ENCODE results near the gene TMOD2.

TMOD2 gene

DNA sequence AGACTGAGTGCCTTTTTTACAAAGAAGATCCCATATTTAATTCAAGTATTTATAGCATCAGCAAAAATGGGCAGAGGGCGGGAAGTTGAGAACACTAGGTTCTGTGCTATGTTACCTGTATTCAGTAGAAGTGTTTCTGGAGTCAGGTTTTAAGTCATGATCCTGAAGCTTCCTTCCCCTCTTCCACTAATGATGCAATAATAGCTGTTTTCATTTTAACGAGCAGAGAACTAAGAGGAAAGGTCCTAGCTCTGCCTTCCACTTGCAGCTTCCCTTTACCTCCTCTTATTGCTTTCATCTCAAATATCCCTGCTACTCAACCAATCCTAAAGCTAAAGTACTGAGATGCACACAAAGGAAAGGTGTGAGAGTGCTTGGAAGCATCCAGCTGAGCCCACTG, 61.2 kb downstream of the TMOD2 start:
- in situ Hi-C loops (cut with MboI; ENCODE audit: low sequenced_read_pairs) = no loop called here

DNA sequence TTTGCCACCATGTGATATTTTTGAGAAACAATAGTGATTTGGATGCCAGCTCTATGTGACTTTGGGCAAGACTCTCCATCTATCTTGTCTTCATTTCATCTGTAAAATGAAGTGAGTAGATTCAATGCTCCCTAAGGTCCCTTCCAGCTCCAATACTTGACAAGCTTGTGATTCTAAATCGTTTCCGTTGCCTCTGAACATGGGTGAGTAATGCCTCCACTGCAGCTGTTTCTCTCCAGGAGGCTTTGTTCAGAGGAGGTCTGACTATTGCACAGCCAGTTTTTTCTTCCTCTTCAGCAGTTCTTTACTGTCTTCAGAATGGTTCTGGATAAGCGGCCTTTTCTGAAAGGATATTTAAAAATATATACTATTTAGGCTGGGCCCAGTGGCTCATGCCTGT, 63.2 kb downstream of the TMOD2 start:
- in situ Hi-C loops (cut with MboI; ENCODE audit: low sequenced_read_pairs) = no loop called here

DNA sequence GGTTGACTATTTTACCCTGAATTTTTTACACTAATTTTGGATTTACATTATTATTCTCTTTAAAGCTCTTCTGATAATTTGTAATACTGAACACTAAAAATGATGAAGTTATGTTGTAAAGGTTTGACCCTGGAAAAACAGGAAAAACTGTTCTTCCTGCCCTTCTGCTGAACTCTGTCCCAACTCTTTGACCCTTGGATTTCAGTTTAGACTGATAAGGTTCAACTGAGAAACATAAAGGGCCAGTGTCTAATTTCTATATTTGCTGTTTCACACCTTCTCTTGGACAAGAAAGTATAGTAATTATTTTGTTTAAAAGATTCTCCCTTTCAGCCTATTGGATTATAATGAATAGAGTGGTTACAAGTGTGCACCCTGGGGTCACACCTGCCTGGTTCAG, 65.2 kb downstream of the TMOD2 start:
- in situ Hi-C loops (cut with MboI; ENCODE audit: low sequenced_read_pairs) = no loop called here

DNA sequence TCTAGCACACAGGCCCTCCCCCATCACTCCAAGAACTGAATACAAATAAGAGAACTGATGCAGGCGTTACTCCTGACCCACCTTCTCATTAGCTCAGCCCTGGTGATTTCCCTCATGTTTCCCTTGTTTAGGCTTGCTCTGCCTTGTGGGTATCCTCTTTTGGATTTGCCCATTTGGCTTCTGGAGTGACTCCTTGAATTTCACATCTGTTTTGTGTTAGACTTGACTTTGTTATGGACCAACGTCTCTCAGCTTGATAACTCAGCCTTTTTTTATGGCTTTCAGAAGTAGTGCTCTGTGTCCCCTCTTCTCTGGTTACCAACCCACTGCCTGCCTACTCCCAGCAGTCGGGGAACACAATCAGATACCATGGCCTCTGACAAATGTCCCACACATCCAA, 66.8 kb downstream of the TMOD2 start:
- in situ Hi-C loops (cut with MboI; ENCODE audit: low sequenced_read_pairs) = no loop called here

DNA sequence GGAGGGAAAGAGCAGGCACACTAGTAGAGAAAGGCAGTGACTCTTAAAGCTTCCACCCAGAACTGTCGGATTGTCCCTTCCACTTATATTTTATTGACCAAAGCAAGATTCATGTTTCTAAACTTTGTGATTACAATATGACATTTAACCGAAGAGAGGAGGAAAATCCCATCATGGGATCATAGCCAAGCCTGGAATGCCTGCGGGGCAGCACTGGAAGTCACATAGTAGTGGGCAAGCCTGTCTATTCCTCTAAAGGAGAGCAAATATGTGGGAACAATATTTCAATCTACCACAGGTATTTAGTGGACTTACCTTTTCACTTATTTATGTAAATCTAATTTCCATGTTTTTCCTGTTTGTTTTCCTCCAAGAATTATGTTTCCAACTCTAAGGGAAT, 74.3 kb downstream of the TMOD2 start:
- in situ Hi-C loops (cut with MboI; ENCODE audit: low sequenced_read_pairs) = no loop called here

DNA sequence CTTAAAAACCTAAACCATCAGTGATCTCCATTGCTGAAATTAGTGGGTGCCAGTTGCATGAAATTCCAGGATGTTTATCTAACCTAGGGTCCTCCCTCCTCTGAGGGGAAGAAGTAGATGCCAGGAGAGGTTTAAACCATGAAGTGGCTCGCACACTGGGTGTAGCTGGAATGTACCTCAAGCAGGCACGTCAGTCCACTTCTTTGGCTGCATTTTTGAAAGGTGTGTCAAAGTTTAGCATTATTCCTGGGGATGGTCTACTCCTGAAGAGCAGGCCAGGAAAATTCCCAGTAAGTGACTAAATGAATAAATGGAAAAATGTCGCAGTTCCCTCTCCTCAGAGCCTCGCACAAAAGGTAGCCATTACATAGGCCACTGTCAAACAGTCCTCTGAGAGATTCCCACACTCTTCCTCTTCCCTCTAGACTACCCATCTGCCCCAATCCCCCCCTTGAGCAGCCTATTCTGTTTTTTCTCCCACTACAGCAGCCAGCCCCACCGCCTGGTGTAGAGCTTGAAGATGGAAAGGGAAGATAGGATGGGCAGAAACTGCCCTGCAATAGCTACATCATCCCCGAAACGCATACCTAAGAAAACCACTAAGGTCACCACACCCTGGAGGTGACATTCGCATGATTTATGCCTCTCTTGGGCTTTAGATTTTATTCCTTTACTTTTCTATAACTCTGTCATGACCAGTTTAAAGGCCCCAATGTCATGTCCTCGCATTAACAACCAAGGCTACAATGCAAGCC, 77.4 kb downstream of the TMOD2 start:
- in situ Hi-C loops (cut with MboI; ENCODE audit: low sequenced_read_pairs) = no loop called here

DNA sequence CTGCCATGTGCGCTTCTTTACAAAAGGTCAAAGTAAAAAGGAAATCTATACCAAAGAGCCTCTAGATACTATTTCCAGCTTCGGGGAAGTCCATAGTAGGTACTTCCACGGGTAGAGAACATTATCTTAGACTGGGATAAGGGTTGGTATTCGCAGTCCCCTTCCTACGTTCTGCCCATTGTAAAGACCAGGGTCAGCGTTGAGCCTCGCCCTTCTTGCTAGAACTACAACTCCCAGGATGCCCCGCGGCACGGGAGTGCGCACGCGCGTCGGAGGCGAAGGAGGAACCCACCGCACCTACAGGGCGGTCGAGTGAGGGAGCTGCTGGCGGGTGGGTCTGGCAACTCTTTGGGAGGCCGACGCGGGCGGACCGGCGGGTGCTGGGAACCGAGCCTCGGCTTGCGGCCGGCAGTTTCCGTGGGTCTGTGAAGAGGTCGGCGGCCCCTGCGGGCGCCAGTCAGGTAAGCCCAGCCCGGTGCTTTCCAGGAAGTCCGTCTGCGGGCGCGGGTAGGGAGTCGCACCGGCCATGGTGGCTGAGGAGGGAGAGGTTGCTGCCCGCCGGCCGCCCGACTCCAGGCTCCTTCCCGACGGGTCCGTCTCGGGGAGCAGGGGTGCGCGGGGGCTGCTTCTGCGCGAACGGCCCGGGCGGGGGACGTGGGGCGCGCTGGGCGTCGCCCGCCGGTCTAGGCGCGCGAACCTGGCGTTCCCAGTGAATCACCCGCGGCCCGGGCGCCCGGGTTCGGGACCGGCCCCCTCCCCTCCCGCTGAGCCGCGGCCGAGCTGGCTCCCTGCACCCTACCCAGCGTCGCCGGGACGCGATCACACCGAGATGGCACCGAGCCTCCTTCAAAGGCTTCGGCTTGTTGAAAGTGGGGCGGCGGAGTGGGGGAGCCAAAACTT, 78.2 kb downstream of the TMOD2 start, which contains the start of gene TMOD3:
Gene TMOD3 (plus strand): TSS at position 278 of the 900 bp plus-strand sequence. CDS start 33,232 bp downstream, outside the sequence.
- in situ Hi-C loops (cut with MboI; ENCODE audit: low sequenced_read_pairs) = no loop called here

DNA sequence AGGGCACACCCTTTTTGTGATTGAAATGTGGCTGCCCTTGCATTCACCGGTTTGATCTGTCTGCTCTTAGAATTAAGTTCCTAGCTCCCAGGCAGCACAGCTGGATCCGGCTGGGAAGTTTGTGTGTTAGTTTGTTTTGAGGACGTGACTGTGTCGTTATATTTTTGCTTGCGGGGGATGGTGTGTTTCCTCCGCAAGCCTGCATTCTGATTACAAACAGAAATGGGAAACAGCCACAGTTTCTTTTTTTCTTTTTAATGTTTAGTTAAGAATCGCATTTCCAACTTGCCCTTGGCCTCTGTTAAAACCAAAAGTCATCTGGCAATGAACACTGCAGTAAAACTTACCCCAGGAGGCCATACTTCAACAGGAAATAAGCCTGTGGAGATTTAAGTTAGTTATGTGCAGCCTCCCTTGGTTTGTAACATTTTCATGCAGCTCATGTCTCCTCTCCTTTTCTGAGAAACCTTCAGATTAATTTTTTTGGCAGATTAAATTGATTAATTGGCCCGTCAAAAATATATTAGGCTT, 78.9 kb downstream of the TMOD2 start:
- in situ Hi-C loops (cut with MboI; ENCODE audit: low sequenced_read_pairs) = no loop called here

DNA sequence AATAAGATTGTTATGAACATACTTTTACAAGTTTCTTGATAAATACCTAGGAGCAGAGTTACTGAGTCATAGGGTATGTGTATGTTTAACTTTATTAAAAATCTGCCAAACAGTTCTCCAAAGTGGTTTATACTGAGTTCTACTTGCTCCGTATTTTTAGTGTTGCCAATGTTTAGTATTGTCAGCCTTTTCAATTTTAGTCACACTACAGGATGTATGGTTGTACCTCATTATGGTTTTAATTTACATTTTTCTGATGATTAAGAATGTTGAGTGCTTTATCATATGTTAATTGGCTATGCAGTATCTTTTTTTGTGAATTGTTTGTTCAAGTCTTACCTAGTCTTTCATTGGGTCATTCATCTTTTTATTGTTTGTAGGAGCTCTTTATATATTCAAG, 82.4 kb downstream of the TMOD2 start:
- in situ Hi-C loops (cut with MboI; ENCODE audit: low sequenced_read_pairs) = no loop called here

DNA sequence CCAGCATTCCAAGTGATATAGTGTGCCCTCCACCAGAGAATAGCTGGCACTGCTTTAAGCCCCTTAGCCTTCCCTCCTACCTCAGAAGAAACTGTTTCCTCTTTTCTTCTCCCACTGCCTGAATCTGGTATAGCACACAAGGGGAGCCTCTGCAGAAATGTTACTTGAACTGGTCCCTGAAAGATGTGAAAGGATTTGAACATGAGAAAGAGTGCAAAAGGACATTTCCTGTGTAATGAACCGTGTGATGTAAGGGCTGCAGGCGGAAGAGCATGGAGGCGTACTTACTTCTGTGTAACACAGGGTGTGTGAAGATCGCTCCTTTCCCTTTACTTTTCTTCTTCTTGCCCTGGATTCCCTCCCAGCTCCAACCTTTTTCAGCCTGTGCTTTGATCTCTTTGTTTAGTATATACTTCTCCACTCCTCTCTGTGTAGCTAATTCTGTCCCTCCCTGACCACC, 86.4 kb downstream of the TMOD2 start:
- in situ Hi-C loops (cut with MboI; ENCODE audit: low sequenced_read_pairs) = no loop called here

DNA sequence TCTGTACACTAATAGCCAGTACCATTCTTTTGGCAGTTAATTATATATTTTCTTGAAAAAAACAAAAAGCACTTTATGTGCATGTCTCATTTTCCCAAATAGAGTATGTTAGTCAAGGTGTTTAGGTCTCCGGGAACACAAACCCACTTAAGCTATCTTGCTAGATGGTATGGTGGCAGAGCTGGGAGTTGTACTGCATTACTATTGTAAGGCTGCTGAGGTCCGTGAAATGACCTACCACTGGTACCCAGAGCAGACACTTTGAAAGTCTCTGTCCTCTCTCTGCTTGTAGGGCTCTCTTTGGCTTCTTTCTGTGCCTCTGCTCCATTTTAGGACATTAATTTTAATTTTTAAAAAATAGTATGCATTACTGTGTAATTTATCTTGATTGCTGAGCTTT, 86.9 kb downstream of the TMOD2 start:
- in situ Hi-C loops (cut with MboI; ENCODE audit: low sequenced_read_pairs) = no loop called here

DNA sequence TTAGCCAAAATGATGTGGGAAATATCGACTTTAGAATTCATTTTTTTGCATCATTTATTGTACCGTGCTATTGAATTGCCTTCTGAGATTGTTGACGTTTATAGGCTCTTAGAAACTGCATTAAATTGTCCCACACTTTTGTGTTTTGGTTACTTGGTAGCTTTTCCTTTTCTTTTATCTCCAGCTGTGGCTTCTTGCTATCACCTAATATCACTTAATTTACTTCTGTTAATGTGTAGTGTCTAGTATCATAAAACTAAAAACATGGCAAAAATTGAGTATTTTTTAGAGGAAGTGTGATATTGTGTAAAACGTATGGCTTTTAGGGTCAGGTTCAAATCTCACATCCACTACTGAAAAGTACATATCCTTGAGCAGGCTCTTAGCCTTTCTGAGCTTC, 89.3 kb downstream of the TMOD2 start:
- in situ Hi-C loops (cut with MboI; ENCODE audit: low sequenced_read_pairs) = no loop called here

DNA sequence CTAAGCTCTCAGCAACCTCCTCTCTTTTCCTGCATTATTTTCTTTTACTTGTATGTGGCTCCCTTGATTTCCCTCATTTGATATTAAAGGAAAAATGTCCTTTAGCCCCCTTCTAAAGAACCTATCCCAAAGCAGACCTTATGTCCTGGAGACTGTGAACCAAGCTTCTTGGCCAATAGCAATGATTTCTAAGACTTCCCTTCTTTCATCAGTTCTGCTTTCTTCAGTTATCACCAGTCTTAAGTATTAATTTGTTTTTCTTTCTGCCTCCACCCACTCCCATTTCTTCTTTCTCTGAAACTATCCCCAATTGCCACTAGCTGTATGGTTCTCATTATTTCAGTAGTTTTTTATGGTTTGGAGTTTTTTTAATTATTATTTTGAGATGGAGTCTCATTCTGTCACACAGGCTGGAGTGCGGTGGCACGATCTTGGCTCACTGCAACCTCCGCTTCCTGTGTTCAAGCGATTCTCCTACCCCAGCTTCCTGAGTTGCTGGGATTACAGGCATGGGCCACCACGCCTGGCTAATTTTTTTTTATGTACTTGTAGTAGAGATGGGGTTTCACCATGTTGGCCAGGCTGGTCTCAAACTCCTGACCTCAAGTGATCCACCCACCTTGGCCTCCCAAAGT, 90.1 kb downstream of the TMOD2 start:
- in situ Hi-C loops (cut with MboI; ENCODE audit: low sequenced_read_pairs) = no loop called here

DNA sequence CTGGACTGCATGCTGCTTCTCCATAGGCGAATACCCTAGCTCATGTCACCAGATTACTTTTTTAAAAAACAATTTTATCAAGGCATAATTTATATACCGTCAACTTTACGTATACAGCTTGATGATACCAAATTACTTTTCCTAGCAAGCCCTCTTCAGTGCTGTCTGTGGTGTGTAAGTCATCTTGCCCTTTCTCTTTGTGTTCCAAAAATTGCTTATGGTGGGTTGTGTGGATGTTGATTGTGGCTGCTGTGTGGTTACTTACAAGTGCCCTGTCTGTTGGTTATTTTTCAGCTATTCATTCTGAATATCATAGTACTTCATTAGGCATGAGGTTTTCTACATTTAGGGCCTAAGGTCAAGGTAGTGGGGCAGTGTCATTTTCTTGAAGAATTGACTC, 90.9 kb downstream of the TMOD2 start:
- in situ Hi-C loops (cut with MboI; ENCODE audit: low sequenced_read_pairs) = no loop called here

DNA sequence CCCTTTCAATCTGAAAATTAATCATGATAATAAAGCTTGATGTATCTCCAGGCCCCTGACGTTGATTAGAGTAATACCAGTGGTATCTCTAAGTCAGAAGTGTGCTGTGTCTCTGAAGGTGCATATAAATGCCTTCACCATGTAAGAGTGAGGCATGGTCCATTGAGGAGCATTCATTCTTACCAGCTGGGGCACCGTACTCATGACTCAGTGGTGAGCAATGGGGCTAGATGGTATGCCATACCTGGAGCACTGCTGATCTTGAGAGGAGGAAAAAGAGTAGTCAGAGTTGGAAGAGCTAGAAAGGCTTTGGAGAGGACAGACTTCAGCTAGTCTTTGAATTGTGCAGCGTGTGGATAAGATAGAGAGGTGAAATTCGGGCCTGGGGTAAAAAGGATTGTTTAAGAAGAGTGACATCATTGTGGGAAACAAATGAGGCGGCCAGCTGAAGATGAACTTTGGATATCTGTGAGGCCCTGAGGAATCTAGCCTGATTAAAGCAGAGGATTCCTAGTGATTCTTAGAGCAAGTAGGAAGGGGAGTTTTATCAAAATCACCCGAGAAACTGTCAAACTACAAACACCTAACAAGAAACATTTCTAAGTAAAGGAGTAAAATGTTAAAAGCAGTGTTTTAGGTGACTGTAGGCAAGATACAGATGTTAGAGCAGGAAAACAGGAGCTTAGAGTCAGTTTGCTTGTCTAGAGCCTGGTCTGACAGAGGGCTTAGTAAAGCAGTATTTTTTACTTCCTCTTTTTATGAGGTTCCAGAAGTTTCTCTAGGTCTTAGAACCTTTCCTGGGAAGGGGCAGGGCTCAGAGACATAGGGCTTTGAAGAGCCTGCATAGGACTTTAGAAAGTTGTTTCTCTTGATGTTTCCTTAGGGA, 91.7 kb downstream of the TMOD2 start:
- in situ Hi-C loops (cut with MboI; ENCODE audit: low sequenced_read_pairs) = no loop called here

DNA sequence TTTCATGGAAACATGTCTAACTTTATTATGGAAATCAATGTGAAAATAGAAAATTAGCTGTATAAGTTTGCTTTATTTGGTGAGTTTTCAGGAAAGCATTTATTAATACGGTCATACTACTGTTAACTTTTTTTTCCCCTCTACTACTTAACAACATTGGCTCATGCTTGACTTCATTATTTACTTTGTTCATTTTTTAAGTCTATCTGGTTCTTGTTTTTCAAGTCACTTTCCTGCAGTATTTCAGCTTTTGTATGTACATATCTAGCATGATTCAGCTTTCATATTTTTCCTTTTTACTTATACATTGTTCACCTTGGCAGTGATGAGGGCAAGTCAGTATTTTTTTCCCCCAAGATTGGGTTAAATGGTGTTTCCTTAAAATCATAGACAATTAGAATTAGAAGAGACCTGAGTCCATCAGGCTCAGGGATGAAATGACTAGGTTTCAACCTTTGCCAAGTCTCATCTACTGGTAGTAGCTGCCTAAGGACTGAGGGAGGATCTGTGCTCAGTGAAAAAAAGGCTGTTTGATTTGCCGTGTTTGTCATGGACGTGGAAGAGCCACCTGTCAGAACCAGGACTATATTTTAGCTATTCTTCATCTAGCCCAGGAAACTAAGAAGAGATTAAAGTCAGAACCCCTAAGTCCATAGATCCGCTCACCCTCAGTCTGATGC, 93.5 kb downstream of the TMOD2 start:
- in situ Hi-C loops (cut with MboI; ENCODE audit: low sequenced_read_pairs) = no loop called here

DNA sequence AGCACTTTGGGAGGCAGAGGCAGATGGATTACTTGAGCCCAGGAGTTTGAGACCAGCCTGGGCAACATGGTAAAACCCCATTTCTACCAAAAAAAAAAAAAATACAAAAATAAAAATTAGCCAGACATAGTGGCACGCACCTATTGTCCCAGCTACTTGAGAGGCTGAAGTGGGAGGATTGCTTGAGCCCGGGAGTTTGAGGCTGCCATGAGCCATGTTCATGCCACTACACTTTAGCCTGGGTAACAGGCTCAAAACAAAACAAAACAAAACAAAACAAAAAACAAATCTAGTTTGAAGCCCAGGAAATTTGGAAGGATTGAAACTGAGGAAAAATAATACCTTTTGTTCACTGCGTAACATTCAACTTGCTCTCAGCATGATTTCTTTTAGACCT, 94.7 kb downstream of the TMOD2 start:
- in situ Hi-C loops (cut with MboI; ENCODE audit: low sequenced_read_pairs) = no loop called here

DNA sequence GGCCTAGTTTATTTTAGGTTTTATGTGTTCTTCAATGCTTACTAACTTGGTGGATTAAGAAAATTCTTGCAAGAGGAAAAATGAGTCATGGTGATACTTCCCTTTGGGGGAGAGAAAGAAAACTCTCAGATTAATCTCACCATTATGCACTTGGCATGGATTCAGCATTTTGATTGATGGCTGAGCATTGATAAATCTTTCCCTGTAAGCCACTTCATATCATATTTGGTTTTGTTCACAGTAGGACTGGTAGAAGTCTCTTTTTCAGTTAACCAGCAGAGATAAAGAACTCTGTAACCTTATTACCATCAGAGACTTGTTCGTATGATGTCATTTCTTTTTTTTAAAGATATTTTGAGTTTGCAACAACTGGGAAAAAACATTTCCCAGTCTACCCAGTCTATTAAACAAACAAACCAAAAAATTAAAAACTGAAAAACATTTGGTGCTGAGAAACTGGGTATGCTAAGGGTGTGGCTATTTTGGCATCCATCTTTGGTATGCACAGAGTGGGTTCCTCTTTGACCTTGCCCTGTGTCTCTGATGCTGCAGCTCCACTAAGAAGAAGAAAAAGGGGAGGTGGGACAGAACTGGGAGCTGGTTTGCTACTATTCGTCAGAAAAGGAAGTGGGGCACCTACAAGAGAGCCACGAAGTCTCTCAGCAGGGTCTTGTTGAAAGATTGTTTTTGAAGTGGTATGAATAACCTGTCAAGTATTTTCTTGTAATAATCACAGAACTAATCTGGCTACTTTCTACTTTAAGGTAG, 95.2 kb downstream of the TMOD2 start:
- in situ Hi-C loops (cut with MboI; ENCODE audit: low sequenced_read_pairs) = no loop called here

DNA sequence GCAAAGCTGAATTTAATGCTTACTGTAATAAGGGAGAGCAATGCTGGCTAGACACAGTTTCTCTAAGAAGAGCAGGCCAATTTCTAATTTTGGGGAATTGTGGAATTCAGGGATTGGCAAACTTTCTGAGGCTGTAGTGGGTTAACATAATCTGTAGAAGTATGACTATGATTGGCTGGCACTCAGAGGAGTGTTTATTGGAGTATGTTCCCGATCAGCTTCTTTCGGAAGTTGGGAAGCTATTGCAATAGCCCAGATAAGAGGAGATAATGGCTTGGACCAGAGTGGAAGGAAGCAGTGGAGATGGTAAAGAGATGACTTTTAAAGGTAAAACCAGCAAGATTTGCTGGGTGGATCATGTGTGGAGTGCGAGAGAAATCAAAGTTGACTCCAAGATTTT, 97.4 kb downstream of the TMOD2 start:
- in situ Hi-C loops (cut with MboI; ENCODE audit: low sequenced_read_pairs) = no loop called here
